GM12872 (cell line): Measurements from ENCODE around the gene WBP1L.

Experiments
- TF ChIP-seq, protein P1 (sequence below): IDR thresholded peaks from 3 replicates; pipeline ENCODE4 v1.5.1; 2011; ENCODE audit warnings: low read depth, mild to moderate bottlenecking, low read length, moderate library complexity; ENCODE audit not compliant: insufficient read depth

The WBP1L gene

GRCh38 chr10:102765336-102765735 lies 21.6 kb downstream of the WBP1L start:
- TF ChIP-seq, protein P1, sequence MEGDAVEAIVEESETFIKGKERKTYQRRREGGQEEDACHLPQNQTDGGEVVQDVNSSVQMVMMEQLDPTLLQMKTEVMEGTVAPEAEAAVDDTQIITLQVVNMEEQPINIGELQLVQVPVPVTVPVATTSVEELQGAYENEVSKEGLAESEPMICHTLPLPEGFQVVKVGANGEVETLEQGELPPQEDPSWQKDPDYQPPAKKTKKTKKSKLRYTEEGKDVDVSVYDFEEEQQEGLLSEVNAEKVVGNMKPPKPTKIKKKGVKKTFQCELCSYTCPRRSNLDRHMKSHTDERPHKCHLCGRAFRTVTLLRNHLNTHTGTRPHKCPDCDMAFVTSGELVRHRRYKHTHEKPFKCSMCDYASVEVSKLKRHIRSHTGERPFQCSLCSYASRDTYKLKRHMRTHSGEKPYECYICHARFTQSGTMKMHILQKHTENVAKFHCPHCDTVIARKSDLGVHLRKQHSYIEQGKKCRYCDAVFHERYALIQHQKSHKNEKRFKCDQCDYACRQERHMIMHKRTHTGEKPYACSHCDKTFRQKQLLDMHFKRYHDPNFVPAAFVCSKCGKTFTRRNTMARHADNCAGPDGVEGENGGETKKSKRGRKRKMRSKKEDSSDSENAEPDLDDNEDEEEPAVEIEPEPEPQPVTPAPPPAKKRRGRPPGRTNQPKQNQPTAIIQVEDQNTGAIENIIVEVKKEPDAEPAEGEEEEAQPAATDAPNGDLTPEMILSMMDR: no peak

DNA sequence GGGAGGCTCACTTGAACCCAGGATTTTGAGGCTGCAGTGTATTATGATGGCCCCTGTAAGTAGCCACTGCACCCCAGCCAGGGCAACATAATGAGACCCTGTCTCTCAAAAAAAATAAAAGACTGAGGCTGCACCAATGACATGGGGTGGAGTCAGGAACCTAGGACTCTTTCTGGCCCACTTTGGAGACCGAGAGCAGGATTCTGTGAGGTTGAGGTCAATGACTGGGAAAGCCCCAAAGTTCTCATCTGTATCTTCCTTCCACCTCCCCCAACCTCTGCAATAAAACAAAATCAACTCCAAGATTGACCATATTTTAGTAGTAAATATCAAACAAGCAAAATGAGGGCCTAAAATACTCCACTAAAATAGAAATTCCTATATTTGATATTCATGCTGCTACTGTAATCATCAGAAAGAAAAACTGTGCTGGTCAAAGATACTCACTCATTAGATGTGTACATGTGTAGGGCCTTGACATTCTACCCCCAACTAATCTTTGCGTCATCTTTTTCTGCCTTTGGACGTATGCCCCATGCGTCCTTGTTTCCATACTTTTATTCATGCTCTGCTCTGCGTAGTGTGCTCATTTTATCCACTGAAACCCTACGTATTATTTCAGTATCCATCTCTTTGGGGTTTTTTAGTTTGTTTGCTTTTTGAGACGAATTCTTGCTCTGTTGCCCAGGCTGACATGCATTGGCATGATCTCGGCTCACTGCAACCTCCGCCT lies 23.8 kb downstream of the WBP1L start:
- TF ChIP-seq, protein P1: no peak

- TF ChIP-seq, protein P1: no peak
Observed at GRCh38 chr10:102769375-102770107, 25.8 kb downstream of the WBP1L start.

DNA sequence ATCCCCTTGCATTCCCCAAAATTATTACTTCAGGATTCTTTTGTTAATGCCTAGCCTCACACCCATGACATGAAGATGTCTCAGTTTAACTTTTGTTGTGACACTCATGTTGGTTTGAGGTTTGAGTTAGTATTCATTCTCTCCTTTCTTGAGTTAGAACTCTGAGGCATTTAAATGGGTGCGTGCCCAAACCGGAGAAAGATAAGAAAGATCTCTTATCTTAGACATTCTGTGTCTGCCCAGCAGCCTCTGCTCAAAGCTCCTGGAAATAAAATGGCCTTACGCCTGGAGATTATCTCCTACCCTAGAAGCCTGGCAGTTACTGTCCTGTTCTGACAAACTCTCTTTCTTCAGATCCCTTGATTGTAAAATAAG lies 26.3 kb downstream of the WBP1L start:
- TF ChIP-seq, protein P1: no peak

GRCh38 chr10:102770792-102771191 lies 27.0 kb downstream of the WBP1L start:
- TF ChIP-seq, protein P1: no peak

DNA sequence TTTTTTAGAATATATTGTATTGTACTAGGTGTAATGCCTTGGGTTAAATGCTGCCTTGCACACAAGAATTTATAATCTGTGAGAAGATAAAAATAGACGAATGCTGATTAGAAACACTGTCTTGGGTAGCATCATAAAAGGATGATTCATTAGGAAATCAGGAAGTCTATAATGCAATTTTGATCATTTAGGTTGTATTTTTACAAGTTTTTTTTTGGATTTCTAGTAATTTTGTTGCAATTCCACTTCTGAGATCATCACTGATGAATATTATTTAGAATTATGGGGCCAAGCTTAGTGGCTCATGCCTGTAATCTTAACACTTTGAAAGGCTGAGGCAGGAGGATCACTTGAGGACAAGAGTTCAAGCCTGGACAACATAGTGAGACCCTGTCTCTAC lies 29.6 kb downstream of the WBP1L start:
- TF ChIP-seq, protein P1: no peak

DNA sequence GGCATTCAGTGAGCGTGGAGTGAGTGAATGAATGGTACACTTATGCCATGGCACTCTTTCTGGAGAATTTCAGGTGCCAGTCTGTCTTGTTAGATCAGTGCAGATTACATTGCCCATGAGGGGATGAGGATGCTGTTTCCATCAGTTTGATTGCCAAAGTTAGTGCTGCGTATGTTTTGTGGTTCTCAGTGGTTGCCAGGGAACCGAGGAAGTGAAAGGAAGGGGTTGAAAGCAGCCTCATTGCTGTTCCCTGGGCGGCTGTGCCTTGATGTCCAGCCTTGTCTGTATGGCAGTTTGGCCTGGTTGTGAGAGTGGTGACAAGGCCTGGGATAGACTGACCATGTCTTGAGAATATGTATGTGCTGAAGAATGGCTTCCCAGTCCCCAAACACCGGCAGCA lies 30.2 kb downstream of the WBP1L start:
- TF ChIP-seq, protein P1: no peak
